Measurements from ENCODE around the gene SLC25A31. TPM values are rescaled to one million over a fixed set of nuclear protein-coding genes. Genes with fewer than 3 reads are reported as not detected.

SLC25A31 gene
- total and polyA plus RNA-seq, 2 experiments from 2014 or later: not detected

DNA sequence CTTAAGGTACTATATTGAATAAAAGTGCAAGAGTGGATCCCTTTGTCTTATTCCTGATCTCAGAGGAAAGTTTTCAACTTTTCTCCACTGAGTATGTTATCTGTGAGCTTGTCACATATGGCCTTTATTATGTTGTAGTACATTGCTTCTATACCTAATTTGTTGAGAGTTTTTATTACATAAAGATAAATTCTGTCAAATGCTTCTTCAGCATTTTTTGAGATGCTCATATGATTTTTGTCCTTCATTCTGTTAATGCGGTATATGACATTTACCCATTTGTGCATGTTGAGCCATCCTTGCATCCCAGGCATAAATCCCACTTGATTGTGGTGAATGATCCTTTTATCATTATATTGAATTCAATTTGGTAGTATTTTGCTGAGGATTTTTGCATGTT lies 11.0 kb downstream of the SLC25A31 start (continued):
- TF ChIP-seq, protein P1, sequence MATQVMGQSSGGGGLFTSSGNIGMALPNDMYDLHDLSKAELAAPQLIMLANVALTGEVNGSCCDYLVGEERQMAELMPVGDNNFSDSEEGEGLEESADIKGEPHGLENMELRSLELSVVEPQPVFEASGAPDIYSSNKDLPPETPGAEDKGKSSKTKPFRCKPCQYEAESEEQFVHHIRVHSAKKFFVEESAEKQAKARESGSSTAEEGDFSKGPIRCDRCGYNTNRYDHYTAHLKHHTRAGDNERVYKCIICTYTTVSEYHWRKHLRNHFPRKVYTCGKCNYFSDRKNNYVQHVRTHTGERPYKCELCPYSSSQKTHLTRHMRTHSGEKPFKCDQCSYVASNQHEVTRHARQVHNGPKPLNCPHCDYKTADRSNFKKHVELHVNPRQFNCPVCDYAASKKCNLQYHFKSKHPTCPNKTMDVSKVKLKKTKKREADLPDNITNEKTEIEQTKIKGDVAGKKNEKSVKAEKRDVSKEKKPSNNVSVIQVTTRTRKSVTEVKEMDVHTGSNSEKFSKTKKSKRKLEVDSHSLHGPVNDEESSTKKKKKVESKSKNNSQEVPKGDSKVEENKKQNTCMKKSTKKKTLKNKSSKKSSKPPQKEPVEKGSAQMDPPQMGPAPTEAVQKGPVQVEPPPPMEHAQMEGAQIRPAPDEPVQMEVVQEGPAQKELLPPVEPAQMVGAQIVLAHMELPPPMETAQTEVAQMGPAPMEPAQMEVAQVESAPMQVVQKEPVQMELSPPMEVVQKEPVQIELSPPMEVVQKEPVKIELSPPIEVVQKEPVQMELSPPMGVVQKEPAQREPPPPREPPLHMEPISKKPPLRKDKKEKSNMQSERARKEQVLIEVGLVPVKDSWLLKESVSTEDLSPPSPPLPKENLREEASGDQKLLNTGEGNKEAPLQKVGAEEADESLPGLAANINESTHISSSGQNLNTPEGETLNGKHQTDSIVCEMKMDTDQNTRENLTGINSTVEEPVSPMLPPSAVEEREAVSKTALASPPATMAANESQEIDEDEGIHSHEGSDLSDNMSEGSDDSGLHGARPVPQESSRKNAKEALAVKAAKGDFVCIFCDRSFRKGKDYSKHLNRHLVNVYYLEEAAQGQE (IDR thresholded peaks at IDR 0.05; ENCODE audit: unreplicated experiment): no peak

DNA sequence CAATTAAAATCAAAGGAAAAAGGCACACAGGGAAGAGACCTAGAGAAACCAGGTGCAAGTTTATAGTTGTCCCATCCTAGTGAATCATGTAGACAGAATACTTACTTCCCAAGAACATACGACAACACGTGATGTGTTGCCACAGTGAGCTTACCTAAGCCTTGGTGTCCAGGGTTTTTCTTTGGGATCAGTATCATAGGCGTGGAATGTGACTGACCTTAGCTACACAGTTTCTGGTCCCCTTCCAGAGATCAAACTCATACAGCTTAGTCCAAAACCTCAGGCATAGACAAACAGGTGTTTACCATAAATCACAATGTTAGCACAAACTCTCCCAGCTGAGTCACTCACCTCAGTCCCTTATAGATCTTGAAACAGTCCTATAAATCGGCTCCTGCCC lies 17.7 kb downstream of the SLC25A31 start:
- no peaks in the 10 kb centered on the region for H3K27me3 ChIP-seq (ENCODE audit: insufficient read depth)
- H3K36me3 ChIP-seq (ENCODE audit: insufficient read depth): no peaks in the 10 kb centered on the region
- no peaks in the 10 kb centered on the region for H3K27me3 Mint-ChIP-seq (ENCODE audit: insufficient read depth, low read depth, poor library complexity)
- no peaks in the 10 kb centered on the region for H4K20me1 ChIP-seq (replicated peaks; ENCODE audit: insufficient read depth)
- no peaks in the 10 kb centered on the region for H3F3A ChIP-seq (replicated peaks; ENCODE audit: low read depth)
- no peak overlapping the region for H3K4me3 Mint-ChIP-seq
- H3K4me1 ChIP-seq (ENCODE audit: insufficient read depth): no peaks in the 10 kb centered on the region
- H3K36me3 Mint-ChIP-seq (ENCODE audit: low read depth): peaks cover 13% of the 10 kb centered on the region
- peaks cover 25% of the 10 kb centered on the region for H3K9me3 Mint-ChIP-seq
- TF ChIP-seq CTCF (conservative IDR thresholded peaks at IDR 0.05; ENCODE audit: low read depth in 2 of 2) (no peak), CREB1 (CRISPR knock-in tag; IDR thresholded peaks at IDR 0.05; ENCODE audit: low read depth) (no peak), ETS1 (IDR thresholded peaks at IDR 0.05) (no peak), POLR2AphosphoS5 (IDR thresholded peaks at IDR 0.05; ENCODE audit: low read depth) (no peak), EZH2 (IDR thresholded peaks at IDR 0.05; ENCODE audit: low read depth, unreplicated experiment) (no peak), ZNF331 (CRISPR knock-in tag; IDR thresholded peaks at IDR 0.05; ENCODE audit: low read depth) (no peak), JUNB (IDR thresholded peaks at IDR 0.05; ENCODE audit: unreplicated experiment) (no peak), EZH2phosphoT487 (IDR thresholded peaks at IDR 0.05; ENCODE audit: unreplicated experiment) (no peak), ZNF114 (CRISPR knock-in tag; IDR thresholded peaks at IDR 0.05) (no peak)
- TF ChIP-seq, protein P1 (IDR thresholded peaks at IDR 0.05; ENCODE audit: unreplicated experiment): no peak
- H2AFZ ChIP-seq: no peak overlapping the region
- no peak overlapping the region for H3K27ac ChIP-seq (ENCODE audit: low read depth)
- H3K4me2 ChIP-seq: no peak overlapping the region
- no peak overlapping the region for H3K4me3 ChIP-seq
- ATAC-seq: no peak
- no peaks in the 10 kb centered on the region for H3K4me1 Mint-ChIP-seq
- no peak overlapping the region for H3K27ac Mint-ChIP-seq
- no peaks in the 10 kb centered on the region for H3K79me2 ChIP-seq (replicated peaks; ENCODE audit: insufficient read depth)
- no peaks in the 10 kb centered on the region for H3K9me2 ChIP-seq (ENCODE audit: insufficient read depth)
- DNase-seq (ENCODE audit: low spot score): no peak
